AG04450 (cell line): ENCODE results near the gene HPX. TPM values are rescaled to one million over a fixed set of nuclear protein-coding genes. Genes with fewer than 3 reads are reported as not detected.

Experiments used
- CTCF ChIA-PET: fragments of 300-600, 350-600 bp; formaldehyde crosslinking; extraction: SDS; loops from one replicate; lab custom pipeline; 2022; ENCODE audit warnings: antibody characterized with exemption, inconsistent platforms; lab: Charles Lee
- POLR2A ChIA-PET: fragments of 350-600 bp; formaldehyde crosslinking; extraction: SDS; loops from one replicate; lab custom pipeline; 2021; ENCODE audit warnings: antibody characterized with exemption, inconsistent platforms; lab: Yijun Ruan, JAX
- DNase-seq: peaks from one replicate; pipeline ENCODE4 v3.0.0-alpha.2; 2011; ENCODE audit warnings: low read depth, low spot score
- H3K27ac ChIP-seq: one replicate; pipeline ENCODE4 v1.5.1; 2012; ENCODE audit warnings: low read depth, low read length, control low read depth
- H3K27me3 ChIP-seq: one replicate; pipeline ENCODE4 v1.6.0; 2012; ENCODE audit warnings: low read length; ENCODE audit not compliant: control insufficient read depth, insufficient read depth
- H3K4me3 ChIP-seq: 2 replicates; pipeline ENCODE4 v1.5.1; 2011; ENCODE audit warnings: mild to moderate bottlenecking, low read depth, low read length, control low read depth
- H3K9me3 ChIP-seq: 2 replicates; pipeline ENCODE4 v1.5.1; 2012; ENCODE audit warnings: low read length; ENCODE audit not compliant: control insufficient read depth, insufficient read depth
- CTCF ChIP-seq: IDR thresholded peaks from 2 replicates; pipeline ENCODE4 v1.5.1; 2011; ENCODE audit warnings: low read depth, low read length, control low read depth, inconsistent platforms
- polyA plus RNA-seq: library from polyadenylated mRNA; depleted of rRNA; stranded (reverse); fragments of >200 nt; gene quantifications from 2 replicates; pipeline ENCODE4 v1.2.3, GENCODE V29; 2011

HPX gene
- polyA plus RNA-seq, 1 experiment, result 0.32 TPM

GRCh38 chr11:6410695-6411430, 29.9 kb downstream of the HPX start:
- no peak overlapping the region for H3K4me3 ChIP-seq
- ChIA-PET CTCF (interaction anchor here (0.5 to 2.1 kb wide), 4 partner anchors 32 to 160 kb away, joined by 3 to 6 read pairs (median 4); no protein-coding TSS in a partner anchor), POLR2A (no interaction called here)
- H3K9me3 ChIP-seq, result no peaks in the 10 kb centered on the region
- DNase-seq, result no peak
- H3K27me3 ChIP-seq, result no peaks in the 10 kb centered on the region
- H3K27ac ChIP-seq, result no peak overlapping the region
- TF ChIP-seq CTCF, result no peak

GRCh38 chr11:6406370-6406769, 34.4 kb downstream of the HPX start:
- ChIA-PET CTCF (interaction anchor here (1.3 to 1.5 kb wide), 2 partner anchors 13 to 27 kb away, joined by 3 to 5 read pairs; partner anchors contain the start of gene APBB1), POLR2A (interaction anchor here (1.4 kb wide), 1 partner anchor 14 kb away, joined by 3 read pairs; no protein-coding TSS in a partner anchor)
- H3K9me3 ChIP-seq, result no peaks in the 10 kb centered on the region; the same call in 1 of the 2 replicates
- no peak overlapping the region for H3K27ac ChIP-seq
- no peak for TF ChIP-seq CTCF
- H3K27me3 ChIP-seq, result no peaks in the 10 kb centered on the region
- H3K4me3 ChIP-seq, result no peak overlapping the region
- DNase-seq, result no peak

GRCh38 chr11:6405846-6406245, 34.9 kb downstream of the HPX start:
- Histone ChIP-seq H3K9me3 (no peaks in the 10 kb centered on the region; the same call in 1 of the 2 replicates), H3K27me3 (no peaks in the 10 kb centered on the region), H3K27ac (no peak overlapping the region), H3K4me3 (no peak overlapping the region)
- TF ChIP-seq CTCF, result no peak
- ChIA-PET CTCF (interaction anchor here (1.3 kb wide), 1 partner anchor 27 kb away, joined by 5 read pairs; no protein-coding TSS in a partner anchor), POLR2A (interaction anchor here (1.4 kb wide), 1 partner anchor 13 kb away, joined by 3 read pairs; no protein-coding TSS in a partner anchor)
- DNase-seq, result no peak

- POLR2A ChIA-PET, result no interaction called here
- H3K4me3 ChIP-seq, result no peak overlapping the region
- no peak for DNase-seq
- H3K27ac ChIP-seq, result no peak overlapping the region
- H3K27me3 ChIP-seq, result no peaks in the 10 kb centered on the region
- CTCF ChIA-PET, result interaction anchor here (0.9 to 1.4 kb wide), 3 partner anchors 26 to 34 kb away, joined by 4 to 5 read pairs (median 4); no protein-coding TSS in a partner anchor
- no peak for TF ChIP-seq CTCF
- no peaks in the 10 kb centered on the region; the same call in 1 of the 2 replicates for H3K9me3 ChIP-seq
These were observed 35.6 kb downstream of the HPX start for GRCh38 chr11:6405052-6405667.
